HG03460 (cell line): Measurements from ENCODE around the gene MRPS26.
"Not testable (repeated sequence)": the region's sequence is repeated elsewhere in the genome, so short reads cannot be mapped to it uniquely, and the experiment has no call there.

Experiments used
- ATAC-seq: cut with Tn5 transposase; IDR thresholded peaks from one replicate; pipeline ENCODE4 v1.9.1; 2021; ENCODE audit not compliant: unreplicated experiment

The MRPS26 gene

GRCh38 chr20:3072530-3073250 is 26.8 kb downstream of the MRPS26 start:
- ATAC-seq = no peak

GRCh38 chr20:3073251-3073643 is 27.4 kb downstream of the MRPS26 start:
- not testable (repeated sequence) for ATAC-seq

GRCh38 chr20:3074812-3075211 is 29.0 kb downstream of the MRPS26 start:
- no peak for ATAC-seq

- ATAC-seq = not testable (repeated sequence)
These were observed 29.5 kb downstream of the MRPS26 start for GRCh38 chr20:3075315-3075714.

- no peak for ATAC-seq
These were observed 31.8 kb downstream of the MRPS26 start for GRCh38 chr20:3077618-3078134.

- ATAC-seq = no peak
These were observed 35.1 kb downstream of the MRPS26 start for GRCh38 chr20:3080939-3081388.

- ATAC-seq = no peak
These were observed 35.8 kb downstream of the MRPS26 start for GRCh38 chr20:3081641-3082040.

- ATAC-seq = no peak
These were observed 36.6 kb downstream of the MRPS26 start for GRCh38 chr20:3082306-3082951.

GRCh38 chr20:3082955-3083952 is 37.4 kb downstream of the MRPS26 start:
- ATAC-seq = no peak

- ATAC-seq = no peak
These were observed 38.6 kb downstream of the MRPS26 start, which contains the start of gene AVP for GRCh38 chr20:3084283-3084985. AVP (minus strand) TSS chr20:3084724; CDS start chr20:3084674, 50 bp downstream.

GRCh38 chr20:3084986-3085360 is 39.1 kb downstream of the MRPS26 start:
- ATAC-seq = no peak

- ATAC-seq = no peak
These were observed 39.8 kb downstream of the MRPS26 start for GRCh38 chr20:3085571-3086072.

GRCh38 chr20:3088031-3088430 is 42.2 kb downstream of the MRPS26 start:
- ATAC-seq = no peak

- ATAC-seq = no peak
These were observed 44.7 kb downstream of the MRPS26 start for GRCh38 chr20:3090565-3090964.

GRCh38 chr20:3092611-3093379 is 46.9 kb downstream of the MRPS26 start:
- ATAC-seq = no peak

- ATAC-seq = no peak
These were observed 48.1 kb downstream of the MRPS26 start for GRCh38 chr20:3093861-3094361.

- ATAC-seq = no peak
These were observed 49.2 kb downstream of the MRPS26 start for GRCh38 chr20:3094848-3095629.
